Measurements from ENCODE around the gene BCL7B. TPM values are rescaled to one million over a fixed set of nuclear protein-coding genes. Genes with fewer than 3 reads are reported as not detected.
A peak's percentile ranks its signal among the peaks of the same experiment; 100 is the strongest.

The BCL7B gene
- total and polyA plus RNA-seq, 10 of the 15 experiments (the other 5 are each of a cell fraction or from before 2014, with no cell fraction given): 10.9 to 61.8 (median 50.2) TPM

- 71% methylated on average over 5 of the region's 5 CpGs for WGBS (ENCODE audit: insufficient coverage, insufficient replicate concordance, low lambda C conversion rate, missing lambda C conversion rate)
- H3K27me3 ChIP-seq (replicated peaks in 1 of 2; ENCODE audit: control insufficient read depth in 2 of 2, insufficient read depth in 2 of 2, low read length in 1 of 2): no peaks in the 10 kb centered on the region
- H3K27ac ChIP-seq (ENCODE audit: control insufficient read depth, insufficient read depth): no peak overlapping the region
- ChIA-PET POLR2A (interaction anchor here (0.6 to 1.3 kb wide), 7 partner anchors 9 to 220 kb away, joined by 3 to 11 read pairs (median 4); partner anchors contain the start of genes ABHD11, BCL7B and TBL2), RAD21 (ENCODE audit: unreplicated experiment) (interaction anchor here (0.9 to 1.5 kb wide), 3 partner anchors 9 to 60 kb away, joined by 3 to 6 read pairs (median 5); partner anchors contain the start of gene TBL2), CTCF (interaction anchor here (0.8 to 1.7 kb wide), 7 partner anchors 9 to 691 kb away, joined by 3 to 9 read pairs (median 3); partner anchors contain the start of genes TBL2 and TYW1B), SMC1A (ENCODE audit: uncharacterized antibody, unreplicated experiment) (interaction anchor here (0.7 to 2.2 kb wide), 9 partner anchors 10 to 69 kb away, joined by 3 to 9 read pairs (median 3); partner anchors contain the start of gene TBL2)
- no peak for TF ChIP-seq ZBED1 (IDR thresholded peaks at IDR 0.05; ENCODE audit: borderline replicate concordance)
- no peak for TF ChIP-seq PKNOX1 (IDR thresholded peaks at IDR 0.05)
- H3K79me2 ChIP-seq (ENCODE audit: control insufficient read depth, insufficient read depth, low read length): peaks cover 85% of the 10 kb centered on the region
- no peaks in the 10 kb centered on the region for H4K20me1 ChIP-seq (ENCODE audit: control insufficient read depth, insufficient read depth)
- H3K9ac ChIP-seq (ENCODE audit: control insufficient read depth, insufficient read depth, low read length): no peak overlapping the region
- in situ Hi-C loops (cut with MboI) (no loop called here), intact Hi-C loops (cut with micrococcal nuclease; ENCODE audit: unreplicated experiment) (no loop called here)
- no TSS peak for BruUV-seq (replicated peaks)
- FAIRE-seq (no peak), DNase-seq (ENCODE audit: low read depth, low spot score) (no peak), ATAC-seq (no peak)
- no peaks in the 10 kb centered on the region; the same call in 2 of the 3 replicates for H3K9me3 ChIP-seq (replicated peaks; ENCODE audit: control insufficient read depth, insufficient read depth, low read length)
- no peak overlapping the region for H2AFZ ChIP-seq (ENCODE audit: control insufficient read depth, low read depth, low read length)
- peak overlapping the region; percentile 76 for H3K4me2 ChIP-seq (ENCODE audit: control insufficient read depth, insufficient read depth)
- H3K4me1 ChIP-seq (ENCODE audit: control insufficient read depth, insufficient read depth, low read length): peaks cover 5% of the 10 kb centered on the region
- H3K4me3 ChIP-seq: peak overlapping the region; percentile 76
- H3K36me3 ChIP-seq (ENCODE audit: control insufficient read depth in 2 of 2, insufficient read depth in 2 of 2, low read length in 1 of 2): peaks cover 7 to 21% of the 10 kb centered on the region in 2 experiments; a peak in 3 of 4 replicates
These were observed 39.0 kb downstream of the BCL7B start for GRCh38 chr7:73518470-73518869.

- H3K4me3 ChIP-seq: peak overlapping the region; percentile 23; the same call in 1 of the 2 replicates
- peak overlapping the region; percentile 43; the same call in 1 of the 2 replicates for H3K4me2 ChIP-seq (ENCODE audit: control insufficient read depth, insufficient read depth)
- H3K9ac ChIP-seq (ENCODE audit: control insufficient read depth, insufficient read depth, low read length): no peak overlapping the region
- no peaks in the 10 kb centered on the region; the same call in 2 of the 3 replicates for H3K9me3 ChIP-seq (replicated peaks; ENCODE audit: control insufficient read depth, insufficient read depth, low read length)
- no peak for FAIRE-seq
- RAD21 ChIA-PET (ENCODE audit: unreplicated experiment): no interaction called here
- POLR2A ChIA-PET: interaction anchor here (0.5 to 0.7 kb wide), 2 partner anchors 11 to 60 kb away, joined by 3 to 4 read pairs; no protein-coding TSS in a partner anchor
- in situ Hi-C loops (cut with MboI): no loop called here
- WGBS (ENCODE audit: insufficient coverage, insufficient replicate concordance, low lambda C conversion rate, missing lambda C conversion rate): 89% methylated on average over 6 of the region's 6 CpGs
- H4K20me1 ChIP-seq (ENCODE audit: control insufficient read depth, insufficient read depth): no peaks in the 10 kb centered on the region; the same call in 1 of the 2 replicates
- H2AFZ ChIP-seq (ENCODE audit: control insufficient read depth, low read depth, low read length): no peak overlapping the region
- no peak overlapping the region for H3K27ac ChIP-seq (ENCODE audit: control insufficient read depth, insufficient read depth)
- intact Hi-C loops (cut with micrococcal nuclease; ENCODE audit: unreplicated experiment): no loop called here
- SMC1A ChIA-PET (ENCODE audit: uncharacterized antibody, unreplicated experiment): interaction anchor here (0.6 to 1.6 kb wide), 4 partner anchors 8 to 70 kb away, joined by 3 read pairs; no protein-coding TSS in a partner anchor
- no peaks in the 10 kb centered on the region for H3K27me3 ChIP-seq (replicated peaks in 1 of 2; ENCODE audit: control insufficient read depth in 2 of 2, insufficient read depth in 2 of 2, low read length in 1 of 2)
- H3K79me2 ChIP-seq (ENCODE audit: control insufficient read depth, insufficient read depth, low read length): peaks cover 92% of the 10 kb centered on the region
- H3K36me3 ChIP-seq (ENCODE audit: control insufficient read depth in 2 of 2, insufficient read depth in 2 of 2, low read length in 1 of 2): peaks cover 7 to 29% of the 10 kb centered on the region in 2 experiments; a peak in 3 of 4 replicates
- CTCF ChIA-PET: interaction anchor here (0.8 to 1.3 kb wide), 2 partner anchors 16 to 65 kb away, joined by 3 to 5 read pairs; no protein-coding TSS in a partner anchor
- no peak for DNase-seq (ENCODE audit: low read depth, low spot score)
- H3K4me1 ChIP-seq (ENCODE audit: control insufficient read depth, insufficient read depth, low read length): peaks cover 5% of the 10 kb centered on the region
- BruUV-seq (replicated peaks): no TSS peak
- TF ChIP-seq ZNF384 (IDR thresholded peaks at IDR 0.05; ENCODE audit: borderline replicate concordance, low read depth, low read length): no peak
- no peak for TF ChIP-seq E2F8 (IDR thresholded peaks at IDR 0.05; ENCODE audit: low read depth, partially characterized antibody)
- TF ChIP-seq ZNF274 (IDR thresholded peaks at IDR 0.05; ENCODE audit: insufficient read depth, insufficient read length): no peak
- no peak for TF ChIP-seq ZSCAN29 (IDR thresholded peaks at IDR 0.05)
- ATAC-seq: no peak
These were observed 40.1 kb downstream of the BCL7B start for GRCh38 chr7:73517241-73517995.
